Central memory CD8-positive, alpha-beta T cell (primary cell): ENCODE results near the gene CHIC2.

Source experiments
- ATAC-seq: fragments of 150-1000 bp; cut with Tn5 transposase; replicated peaks from 2 replicates; pipeline ENCODE4 v1.10.0; 2022; ENCODE audit warnings: mild to moderate bottlenecking, moderate FRiP score, moderate number of reproducible peaks; ENCODE audit not compliant: poor library complexity, severe bottlenecking; ENCODE audit errors: extremely low read depth
- DNase-seq, 2 donors: peaks; one replicate each; pipeline ENCODE4 v3.0.0; 2021; ENCODE audit warnings: low spot score in 2 of 2
- H3K27ac Mint-ChIP-seq: one replicate; pipeline ENCODE4 v1.8.0; 2022; ENCODE audit warnings: low read depth, mild to moderate bottlenecking, moderate library complexity, mixed read lengths
- H3K27me3 Mint-ChIP-seq: one replicate; pipeline ENCODE4 v1.8.0; 2022; ENCODE audit warnings: mixed read lengths
- H3K36me3 Mint-ChIP-seq: one replicate; pipeline ENCODE4 v1.8.0; 2022; ENCODE audit warnings: mild to moderate bottlenecking, moderate library complexity, mixed read lengths; ENCODE audit not compliant: insufficient read depth
- H3K4me1 Mint-ChIP-seq: one replicate; pipeline ENCODE4 v1.8.0; 2022; ENCODE audit warnings: mixed read lengths
- H3K4me3 Mint-ChIP-seq: one replicate; pipeline ENCODE4 v1.8.0; 2022; ENCODE audit warnings: mild to moderate bottlenecking, moderate library complexity, mixed read lengths
- H3K9me3 Mint-ChIP-seq: one replicate; pipeline ENCODE4 v1.8.0; 2022; ENCODE audit warnings: mixed read lengths

The CHIC2 gene

DNA sequence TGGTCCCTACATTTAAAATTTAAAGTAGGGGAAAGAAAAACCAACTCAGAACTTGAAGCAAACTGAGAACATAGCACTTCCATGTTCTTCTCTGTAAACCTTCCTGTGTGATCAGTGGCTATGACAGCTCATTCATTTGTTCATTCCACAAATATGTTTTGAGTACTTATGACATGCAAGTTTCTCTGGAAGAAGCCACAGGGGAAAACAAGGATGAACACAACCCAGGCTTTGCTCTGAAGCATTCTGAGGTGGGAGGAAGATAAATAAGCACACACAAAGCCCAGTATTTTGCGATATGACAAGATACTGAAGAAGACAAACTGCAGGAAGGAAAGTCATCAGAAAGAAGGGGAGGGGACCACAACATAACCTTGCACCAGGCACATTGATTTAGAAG, 96.4 kb downstream of the CHIC2 start:
- H3K4me1 Mint-ChIP-seq, result no peaks in the 10 kb centered on the region
- ATAC-seq (no peak), DNase-seq (no peak)
- H3K27me3 Mint-ChIP-seq, result no peaks in the 10 kb centered on the region
- H3K9me3 Mint-ChIP-seq, result no peaks in the 10 kb centered on the region
- peaks cover 2% of the 10 kb centered on the region for H3K36me3 Mint-ChIP-seq
- no peak overlapping the region for H3K27ac Mint-ChIP-seq
- no peak overlapping the region for H3K4me3 Mint-ChIP-seq

DNA sequence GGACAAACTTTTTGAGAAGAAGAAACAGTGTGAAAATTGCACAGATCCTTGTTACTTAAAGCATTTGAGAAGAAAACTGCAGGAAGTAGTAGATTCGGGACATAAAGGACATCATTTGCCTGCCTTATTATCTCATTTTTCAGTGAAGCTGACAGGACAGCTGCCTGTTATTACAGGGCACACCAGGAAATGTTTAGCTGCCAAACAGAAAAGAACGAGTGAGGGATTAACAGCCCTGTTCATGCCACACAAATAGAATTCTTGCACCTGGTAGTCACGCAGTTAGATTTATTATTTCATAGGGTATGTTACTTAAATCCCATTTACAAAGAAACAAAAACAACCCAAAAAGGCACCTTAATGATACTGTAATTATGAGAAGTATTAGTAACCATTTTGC, 100.6 kb downstream of the CHIC2 start:
- no peak for ATAC-seq
- Mint-ChIP-seq H3K4me3 (no peak overlapping the region), H3K27ac (no peak overlapping the region), H3K27me3 (no peaks in the 10 kb centered on the region), H3K9me3 (no peaks in the 10 kb centered on the region), H3K36me3 (peaks cover 2% of the 10 kb centered on the region), H3K4me1 (no peaks in the 10 kb centered on the region)
- DNase-seq, result no peak

GRCh38 chr4:53963336-53963735, 101.1 kb downstream of the CHIC2 start:
- Mint-ChIP-seq H3K27ac (no peak overlapping the region), H3K36me3 (peaks cover 2% of the 10 kb centered on the region), H3K9me3 (no peaks in the 10 kb centered on the region), H3K4me3 (no peak overlapping the region), H3K27me3 (no peaks in the 10 kb centered on the region), H3K4me1 (no peaks in the 10 kb centered on the region)
- ATAC-seq, result no peak
- DNase-seq, result no peak

GRCh38 chr4:53962516-53963225, 101.7 kb downstream of the CHIC2 start:
- Mint-ChIP-seq H3K36me3 (no peaks in the 10 kb centered on the region), H3K27me3 (no peaks in the 10 kb centered on the region), H3K27ac (no peak overlapping the region), H3K9me3 (no peaks in the 10 kb centered on the region), H3K4me3 (no peak overlapping the region), H3K4me1 (no peaks in the 10 kb centered on the region)
- no peak for ATAC-seq
- DNase-seq, result no peak

GRCh38 chr4:53961351-53961750, 103.1 kb downstream of the CHIC2 start:
- Mint-ChIP-seq H3K27ac (no peak overlapping the region), H3K4me3 (no peak overlapping the region), H3K4me1 (no peaks in the 10 kb centered on the region), H3K36me3 (no peaks in the 10 kb centered on the region), H3K9me3 (no peaks in the 10 kb centered on the region), H3K27me3 (no peaks in the 10 kb centered on the region)
- ATAC-seq, result no peak
- DNase-seq, result no peak

- Mint-ChIP-seq H3K36me3 (no peaks in the 10 kb centered on the region), H3K27me3 (no peaks in the 10 kb centered on the region), H3K4me1 (no peaks in the 10 kb centered on the region), H3K27ac (no peak overlapping the region), H3K9me3 (no peaks in the 10 kb centered on the region), H3K4me3 (no peak overlapping the region)
- DNase-seq, result no peak
- ATAC-seq, result no peak
These were observed 103.6 kb downstream of the CHIC2 start for GRCh38 chr4:53960843-53961242.
